Neural progenitor cell (in vitro differentiated cells): ENCODE results near the gene C1orf21.
A peak's percentile ranks its signal among the peaks of the same experiment; 100 is the strongest.

ENCODE experiments used
- CTCF ChIP-seq: fragments of 200-600 bp; sonication (generic); IDR thresholded peaks from 2 replicates; pipeline ENCODE4 v1.5.1; 2017; ENCODE audit warnings: antibody characterized with exemption, mild to moderate bottlenecking
- EZH2 ChIP-seq: fragments of 200-600 bp; sonication (generic); IDR thresholded peaks from 2 replicates; pipeline ENCODE4 v1.6.1; 2017; ENCODE audit warnings: antibody characterized with exemption, mild to moderate bottlenecking, moderate library complexity

GRCh38 chr1:184465489-184466146, 78.8 kb downstream of the C1orf21 start:
- no peak for TF ChIP-seq EZH2
- peak; percentile 38 for TF ChIP-seq CTCF
